ENCODE results near the gene SAMD4A. TPM values are rescaled to one million over a fixed set of nuclear protein-coding genes. Genes with fewer than 3 reads are reported as not detected.

SAMD4A gene
- total RNA-seq, 1 experiment from 2014 or later = 77.2 TPM

DNA sequence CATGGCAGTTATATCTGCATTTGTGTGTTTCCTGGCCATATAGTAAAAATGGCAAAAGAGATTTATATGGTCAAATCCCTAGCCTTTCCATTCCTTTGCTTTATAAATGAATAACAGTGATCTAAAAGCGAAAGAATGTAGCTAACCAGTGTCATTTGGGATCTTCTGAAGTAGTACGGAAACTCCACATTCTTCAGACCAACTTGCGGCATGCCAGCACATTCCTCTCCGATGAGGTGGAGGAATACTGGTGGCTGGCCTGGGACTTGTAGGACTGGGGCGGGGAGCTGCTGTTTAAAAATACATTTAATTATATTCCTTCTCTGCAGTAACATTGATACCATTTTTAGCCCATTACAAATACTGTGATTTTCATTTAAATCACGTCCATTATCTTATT is 85.3 kb downstream of the SAMD4A start:
- H2AFZ ChIP-seq (ENCODE audit: low read length) = no peak overlapping the region
- no peaks in the 10 kb centered on the region for H3K27me3 ChIP-seq (ENCODE audit: low read length)
- H3K4me2 ChIP-seq (ENCODE audit: low read depth, low read length, poor library complexity, severe bottlenecking) = no peak overlapping the region
- no peak for DNase-seq
- peaks cover 97% of the 10 kb centered on the region for H3K79me2 ChIP-seq (ENCODE audit: low read length)
- H3K27ac ChIP-seq (ENCODE audit: low read length) = no peak overlapping the region
- peaks cover under 1% of the 10 kb centered on the region; the same call in 1 of the 2 replicates for H4K20me1 ChIP-seq (ENCODE audit: insufficient read depth, low read depth, low read length)
- no peaks in the 10 kb centered on the region for H3K9me3 ChIP-seq (ENCODE audit: low read length)
- H3K4me3 ChIP-seq (ENCODE audit: low read length) = no peak overlapping the region
- no peaks in the 10 kb centered on the region for H3K4me1 ChIP-seq (ENCODE audit: low read length)
- peaks cover 17% of the 10 kb centered on the region; the same call in 1 of the 2 replicates for H3K36me3 ChIP-seq (ENCODE audit: insufficient read depth, low read length)
- no peak overlapping the region for H3K9ac ChIP-seq (ENCODE audit: low read length)
- no peaks in the 10 kb centered on the region for H3K9me2 ChIP-seq (replicated peaks; ENCODE audit: insufficient read depth, low read length)

DNA sequence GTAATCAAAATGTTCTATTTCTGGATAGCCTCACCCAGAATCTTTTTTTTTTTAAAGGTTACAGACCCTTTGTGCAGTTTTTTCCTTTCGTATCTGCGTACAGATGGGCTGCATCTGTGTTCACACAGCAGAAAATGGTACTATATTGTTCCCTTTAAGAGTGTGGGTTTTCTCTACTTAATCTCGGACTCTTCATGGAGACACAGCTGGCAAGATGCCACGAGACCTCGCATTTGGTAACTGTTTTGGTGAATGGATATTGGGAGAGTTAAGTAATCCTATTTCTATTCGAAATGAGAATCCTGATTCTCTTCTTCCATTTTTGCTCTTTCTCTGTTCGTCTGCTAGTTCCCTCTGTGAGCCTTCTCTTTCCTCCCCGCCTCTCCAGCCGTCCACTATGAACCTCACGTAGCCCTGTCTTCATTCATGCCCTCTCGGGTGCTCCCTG is 85.7 kb downstream of the SAMD4A start:
- no peak overlapping the region for H3K9ac ChIP-seq (ENCODE audit: low read length)

DNA sequence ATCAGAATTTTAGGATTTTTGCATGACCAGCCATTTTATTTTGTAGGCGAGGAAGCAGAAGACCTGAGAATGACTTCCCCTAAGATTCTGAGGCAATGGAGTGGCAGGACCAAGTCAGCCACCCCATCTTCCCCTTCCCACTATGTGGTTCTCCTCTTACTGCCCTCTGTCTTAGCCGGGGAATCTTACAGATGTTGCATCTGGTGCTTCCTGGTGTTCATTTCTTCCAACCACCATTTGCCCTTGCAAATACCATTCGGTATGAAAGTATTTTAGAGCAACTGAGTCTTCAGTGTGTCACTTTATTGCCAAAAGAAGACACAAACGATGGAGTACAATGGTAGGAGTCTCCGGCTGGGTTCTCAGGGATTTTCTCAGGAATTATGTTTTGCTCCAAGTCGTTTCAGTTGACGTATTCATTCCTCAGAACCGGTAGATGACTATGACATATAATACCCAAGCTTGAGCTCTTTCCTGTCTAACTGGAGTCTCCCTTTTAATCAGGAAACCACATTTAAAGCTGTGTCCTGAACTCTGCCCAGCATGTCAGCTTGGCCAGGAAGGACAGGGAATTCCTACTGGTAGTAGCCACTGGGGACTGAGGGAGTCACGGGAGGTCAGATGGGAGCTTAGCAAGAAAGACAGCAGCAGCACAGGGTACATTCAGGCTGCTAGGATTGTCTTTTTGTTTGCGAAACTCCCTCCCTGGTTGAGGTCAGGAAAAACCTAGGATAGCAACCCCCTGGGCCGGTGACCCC is 87.0 kb downstream of the SAMD4A start:
- Histone ChIP-seq H3K4me3 (ENCODE audit: low read length) (no peak overlapping the region), H3K9ac (ENCODE audit: low read length) (no peak overlapping the region), H3K27me3 (ENCODE audit: low read length) (no peaks in the 10 kb centered on the region), H2AFZ (ENCODE audit: low read length) (no peak overlapping the region), H3K9me3 (ENCODE audit: low read length) (no peaks in the 10 kb centered on the region), H3K4me2 (ENCODE audit: low read depth, low read length, poor library complexity, severe bottlenecking) (no peak overlapping the region), H3K9me2 (replicated peaks; ENCODE audit: insufficient read depth, low read length) (no peaks in the 10 kb centered on the region), H4K20me1 (ENCODE audit: insufficient read depth, low read depth, low read length) (peaks cover 8% of the 10 kb centered on the region), H3K79me2 (ENCODE audit: low read length) (peaks cover 97% of the 10 kb centered on the region), H3K27ac (ENCODE audit: low read length) (no peak overlapping the region), H3K36me3 (ENCODE audit: insufficient read depth, low read length) (peaks cover 17% of the 10 kb centered on the region; the same call in 1 of the 2 replicates), H3K4me1 (ENCODE audit: low read length) (no peaks in the 10 kb centered on the region)
- DNase-seq = no peak

More for the DNA sequence above, 85.7 kb downstream of the SAMD4A start:
- Histone ChIP-seq H3K27ac (ENCODE audit: low read length) (no peak overlapping the region), H3K4me2 (ENCODE audit: low read depth, low read length, poor library complexity, severe bottlenecking) (no peak overlapping the region), H3K27me3 (ENCODE audit: low read length) (no peaks in the 10 kb centered on the region), H3K4me3 (ENCODE audit: low read length) (no peak overlapping the region), H3K4me1 (ENCODE audit: low read length) (no peaks in the 10 kb centered on the region), H4K20me1 (ENCODE audit: insufficient read depth, low read depth, low read length) (peaks cover 4% of the 10 kb centered on the region; the same call in 1 of the 2 replicates), H3K9me3 (ENCODE audit: low read length) (no peaks in the 10 kb centered on the region), H2AFZ (ENCODE audit: low read length) (no peak overlapping the region), H3K79me2 (ENCODE audit: low read length) (peaks cover 97% of the 10 kb centered on the region), H3K36me3 (ENCODE audit: insufficient read depth, low read length) (peaks cover 17% of the 10 kb centered on the region; the same call in 1 of the 2 replicates), H3K9me2 (replicated peaks; ENCODE audit: insufficient read depth, low read length) (no peaks in the 10 kb centered on the region)
- no peak for DNase-seq

DNA sequence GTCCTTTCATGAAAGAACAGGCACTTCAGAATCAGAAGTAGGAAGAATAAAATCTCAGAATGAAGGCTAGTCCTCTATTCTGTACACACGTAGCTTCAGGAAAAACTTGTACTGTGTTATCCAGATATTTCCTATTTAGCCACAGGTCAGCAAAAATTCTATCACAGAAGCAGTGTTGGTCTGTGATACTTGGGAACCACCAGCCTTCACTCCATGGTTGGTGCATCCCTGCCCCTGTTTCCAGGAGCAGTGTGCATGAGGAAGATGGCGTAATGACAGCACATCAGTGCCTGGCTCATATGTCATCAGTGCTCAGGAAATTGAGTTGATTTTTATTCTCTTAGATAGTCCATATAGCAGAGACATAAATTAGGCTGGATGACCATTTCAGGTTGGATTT is 87.7 kb downstream of the SAMD4A start:
- H3K27ac ChIP-seq (ENCODE audit: low read length) = no peak overlapping the region
- no peaks in the 10 kb centered on the region for H3K27me3 ChIP-seq (ENCODE audit: low read length)
- no peak overlapping the region for H2AFZ ChIP-seq (ENCODE audit: low read length)
- H3K4me1 ChIP-seq (ENCODE audit: low read length) = no peaks in the 10 kb centered on the region
- H3K9ac ChIP-seq (ENCODE audit: low read length) = no peak overlapping the region
- no peak overlapping the region for H3K4me2 ChIP-seq (ENCODE audit: low read depth, low read length, poor library complexity, severe bottlenecking)
- no peak for DNase-seq
- peaks cover 8% of the 10 kb centered on the region for H4K20me1 ChIP-seq (ENCODE audit: insufficient read depth, low read depth, low read length)
- H3K9me2 ChIP-seq (replicated peaks; ENCODE audit: insufficient read depth, low read length) = no peaks in the 10 kb centered on the region
- peaks cover 17% of the 10 kb centered on the region; the same call in 1 of the 2 replicates for H3K36me3 ChIP-seq (ENCODE audit: insufficient read depth, low read length)
- H3K4me3 ChIP-seq (ENCODE audit: low read length) = no peak overlapping the region
- H3K9me3 ChIP-seq (ENCODE audit: low read length) = no peaks in the 10 kb centered on the region
- H3K79me2 ChIP-seq (ENCODE audit: low read length) = peaks cover 97% of the 10 kb centered on the region

DNA sequence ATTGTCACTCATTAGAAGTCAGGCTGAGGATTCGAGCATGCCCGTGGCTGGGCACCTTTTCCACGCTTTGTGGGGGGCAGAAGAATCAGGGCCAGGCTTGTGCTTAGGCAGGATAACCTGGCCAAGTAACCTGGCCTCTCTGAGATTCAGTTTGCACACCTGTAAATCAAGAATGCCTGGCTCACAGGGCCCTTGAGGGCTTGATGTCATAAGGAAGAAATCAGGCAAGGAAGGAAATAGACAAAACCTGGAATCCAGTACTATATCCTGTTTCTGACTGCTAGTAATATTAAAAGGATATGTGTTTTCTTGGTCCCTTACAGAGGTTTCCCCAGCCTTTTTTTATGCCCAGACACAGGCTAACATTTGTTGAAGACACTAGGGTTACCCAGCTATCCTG is 91.9 kb downstream of the SAMD4A start:
- no peaks in the 10 kb centered on the region for H3K27me3 ChIP-seq (ENCODE audit: low read length)
- H3K36me3 ChIP-seq (ENCODE audit: insufficient read depth, low read length) = peaks cover 12% of the 10 kb centered on the region; the same call in 1 of the 2 replicates
- H3K9ac ChIP-seq (ENCODE audit: low read length) = no peak overlapping the region
- DNase-seq = no peak
- no peaks in the 10 kb centered on the region for H3K4me1 ChIP-seq (ENCODE audit: low read length)
- H3K27ac ChIP-seq (ENCODE audit: low read length) = no peak overlapping the region
- H3K9me2 ChIP-seq (replicated peaks; ENCODE audit: insufficient read depth, low read length) = no peaks in the 10 kb centered on the region
- H3K4me3 ChIP-seq (ENCODE audit: low read length) = no peak overlapping the region
- no peak overlapping the region for H2AFZ ChIP-seq (ENCODE audit: low read length)
- H3K79me2 ChIP-seq (ENCODE audit: low read length) = peaks cover 98% of the 10 kb centered on the region
- H4K20me1 ChIP-seq (ENCODE audit: insufficient read depth, low read depth, low read length) = peaks cover 16% of the 10 kb centered on the region
- no peaks in the 10 kb centered on the region for H3K9me3 ChIP-seq (ENCODE audit: low read length)
- H3K4me2 ChIP-seq (ENCODE audit: low read depth, low read length, poor library complexity, severe bottlenecking) = no peak overlapping the region

DNA sequence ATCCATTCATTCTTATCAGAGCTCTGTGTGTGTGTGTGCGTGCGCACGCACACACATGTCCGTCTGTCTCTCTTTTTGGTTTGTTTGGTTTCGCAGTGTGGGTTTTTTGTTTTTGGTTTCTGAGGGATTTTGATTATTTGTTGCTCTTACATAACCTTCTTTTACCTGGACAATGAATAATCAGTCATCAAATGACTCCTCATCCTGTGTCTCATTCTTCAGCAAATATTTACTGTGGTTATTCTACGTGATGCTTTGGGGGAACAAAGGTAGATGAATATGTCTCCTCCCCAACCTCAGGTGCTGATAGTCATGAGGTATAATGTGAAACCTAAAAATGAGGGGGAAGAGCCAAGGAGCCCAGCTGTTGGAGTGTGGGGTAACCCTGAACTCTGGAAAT is 92.4 kb downstream of the SAMD4A start:
- Histone ChIP-seq H3K4me3 (ENCODE audit: low read length) (no peak overlapping the region), H3K27me3 (ENCODE audit: low read length) (no peaks in the 10 kb centered on the region), H3K4me1 (ENCODE audit: low read length) (no peaks in the 10 kb centered on the region), H3K36me3 (ENCODE audit: insufficient read depth, low read length) (peaks cover 17% of the 10 kb centered on the region; the same call in 1 of the 2 replicates), H3K4me2 (ENCODE audit: low read depth, low read length, poor library complexity, severe bottlenecking) (no peak overlapping the region), H2AFZ (ENCODE audit: low read length) (no peak overlapping the region), H3K79me2 (ENCODE audit: low read length) (peaks cover 98% of the 10 kb centered on the region), H3K9me3 (ENCODE audit: low read length) (no peaks in the 10 kb centered on the region), H3K9ac (ENCODE audit: low read length) (no peak overlapping the region), H3K9me2 (replicated peaks; ENCODE audit: insufficient read depth, low read length) (no peaks in the 10 kb centered on the region), H3K27ac (ENCODE audit: low read length) (no peak overlapping the region), H4K20me1 (ENCODE audit: insufficient read depth, low read depth, low read length) (peaks cover 16% of the 10 kb centered on the region)
- no peak for DNase-seq

DNA sequence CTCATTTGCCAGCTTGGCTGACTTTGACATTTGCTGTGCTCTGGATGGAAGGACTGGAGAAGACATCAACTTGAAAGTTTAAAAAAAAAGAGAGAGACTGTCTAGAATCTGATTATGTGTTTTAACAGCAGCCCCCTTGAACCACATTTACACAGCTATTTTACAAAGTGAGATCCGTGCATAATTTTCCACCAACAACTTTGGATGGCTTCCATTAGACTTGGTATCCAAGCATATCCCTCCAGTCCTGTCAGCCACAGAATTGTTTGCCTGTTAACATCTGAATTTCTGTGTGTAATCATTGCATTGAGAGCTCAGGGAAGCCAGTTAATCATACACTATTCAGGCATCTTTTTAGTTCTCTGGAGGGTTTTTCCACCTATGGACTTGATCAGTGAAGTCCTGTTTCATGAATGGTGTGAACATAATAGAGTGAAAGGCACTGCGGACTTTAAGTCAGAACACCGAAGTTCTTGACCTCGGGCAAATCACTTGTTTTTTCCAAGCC is 93.7 kb downstream of the SAMD4A start:
- H3K36me3 ChIP-seq (ENCODE audit: insufficient read depth, low read length) = peaks cover 19% of the 10 kb centered on the region; the same call in 1 of the 2 replicates
- no peaks in the 10 kb centered on the region for H3K9me3 ChIP-seq (ENCODE audit: low read length)
- DNase-seq = no peak
- H2AFZ ChIP-seq (ENCODE audit: low read length) = no peak overlapping the region
- H3K4me3 ChIP-seq (ENCODE audit: low read length) = no peak overlapping the region
- no peaks in the 10 kb centered on the region for H3K4me1 ChIP-seq (ENCODE audit: low read length)
- H4K20me1 ChIP-seq (ENCODE audit: insufficient read depth, low read depth, low read length) = peaks cover 16% of the 10 kb centered on the region
- no peak overlapping the region for H3K4me2 ChIP-seq (ENCODE audit: low read depth, low read length, poor library complexity, severe bottlenecking)
- H3K9me2 ChIP-seq (replicated peaks; ENCODE audit: insufficient read depth, low read length) = no peaks in the 10 kb centered on the region
- H3K9ac ChIP-seq (ENCODE audit: low read length) = no peak overlapping the region
- H3K79me2 ChIP-seq (ENCODE audit: low read length) = peaks cover 98% of the 10 kb centered on the region
- H3K27ac ChIP-seq (ENCODE audit: low read length) = no peak overlapping the region
- H3K27me3 ChIP-seq (ENCODE audit: low read length) = no peaks in the 10 kb centered on the region

DNA sequence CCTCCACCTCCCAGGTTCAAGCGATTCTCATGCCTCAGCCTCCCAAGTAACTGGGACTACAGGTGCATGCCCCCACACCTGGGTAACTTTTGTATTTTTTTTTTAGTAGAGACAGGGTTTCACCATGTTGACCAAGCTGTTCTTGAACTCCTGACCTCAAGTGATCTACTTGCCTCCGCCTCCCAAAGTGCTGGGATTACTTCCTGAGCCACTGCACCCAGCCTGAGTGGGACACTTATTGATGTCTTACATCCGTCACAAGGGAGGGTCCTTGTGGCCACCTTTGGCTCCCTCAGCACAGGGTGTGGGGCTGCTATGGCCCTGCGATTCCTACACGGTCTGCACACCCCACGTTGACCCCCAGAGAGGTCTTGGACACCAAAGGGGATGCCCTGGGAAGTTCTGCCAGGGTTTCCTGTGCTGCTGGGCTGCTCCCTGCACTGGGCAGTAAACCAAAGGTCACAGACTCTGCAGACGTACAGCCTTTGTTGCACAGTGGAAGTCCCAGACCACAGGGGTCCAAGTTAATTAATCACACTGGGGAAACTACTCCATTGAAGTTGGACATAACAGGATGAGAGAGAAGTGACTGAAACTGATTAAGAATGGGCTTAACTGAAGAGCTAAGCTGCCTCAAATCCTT is 95.7 kb downstream of the SAMD4A start:
- H3K9me2 ChIP-seq (replicated peaks; ENCODE audit: insufficient read depth, low read length) = no peaks in the 10 kb centered on the region
- no peaks in the 10 kb centered on the region for H3K4me1 ChIP-seq (ENCODE audit: low read length)
- peaks cover 19% of the 10 kb centered on the region for H4K20me1 ChIP-seq (ENCODE audit: insufficient read depth, low read depth, low read length)
- H3K9me3 ChIP-seq (ENCODE audit: low read length) = no peaks in the 10 kb centered on the region
- H3K4me2 ChIP-seq (ENCODE audit: low read depth, low read length, poor library complexity, severe bottlenecking) = no peak overlapping the region
- no peak overlapping the region for H3K9ac ChIP-seq (ENCODE audit: low read length)
- no peaks in the 10 kb centered on the region for H3K27me3 ChIP-seq (ENCODE audit: low read length)
- H3K27ac ChIP-seq (ENCODE audit: low read length) = no peak overlapping the region
- H3K36me3 ChIP-seq (ENCODE audit: insufficient read depth, low read length) = peaks cover 19% of the 10 kb centered on the region; the same call in 1 of the 2 replicates
- DNase-seq = no peak
- H3K79me2 ChIP-seq (ENCODE audit: low read length) = peaks cover 99% of the 10 kb centered on the region
- H3K4me3 ChIP-seq (ENCODE audit: low read length) = no peak overlapping the region
- H2AFZ ChIP-seq (ENCODE audit: low read length) = no peak overlapping the region

All from Karpas-422 (cell line).